ENCODE data around the gene SNTG2.

Gene SNTG2

DNA sequence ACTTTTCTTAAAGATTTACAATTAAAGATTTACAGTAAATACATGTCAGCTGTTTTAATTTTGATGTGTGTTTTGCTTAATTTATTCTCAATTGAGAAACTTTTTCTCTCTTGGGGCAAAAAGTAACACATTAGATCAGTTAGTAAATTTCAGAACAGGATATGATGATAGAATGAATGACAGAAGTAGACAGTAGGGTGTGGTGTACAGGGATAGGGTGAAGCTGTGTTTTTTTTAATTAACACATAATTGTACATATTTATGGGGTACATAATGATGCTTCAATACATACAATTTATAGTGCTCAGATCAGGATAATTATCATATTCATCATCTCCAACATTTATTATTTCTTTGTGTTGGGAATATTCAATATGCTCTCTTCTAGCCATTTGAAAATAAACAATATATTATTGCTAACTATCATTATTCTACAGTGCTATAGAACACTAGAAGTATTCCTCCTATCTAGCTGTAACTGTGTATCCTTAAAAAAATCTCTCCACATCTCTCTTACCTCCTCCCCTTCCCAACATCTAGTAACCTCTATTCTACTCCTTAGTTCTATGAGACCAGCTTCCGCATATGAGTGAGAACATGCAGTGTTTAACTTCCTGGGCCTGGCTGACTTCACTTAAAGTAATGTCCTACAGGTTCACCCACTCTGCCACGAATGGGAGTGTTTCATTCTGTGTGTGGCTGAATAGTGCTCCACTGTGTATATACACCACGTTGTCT lies 175.2 kb downstream of the SNTG2 start:
- Histone ChIP-seq H3K9ac (ENCODE audit: low read depth, low read length, poor library complexity, severe bottlenecking) (no peak overlapping the region), H3K9me3 (ENCODE audit: insufficient read depth, low read depth, low read length) (no peaks in the 10 kb centered on the region), H3K79me2 (ENCODE audit: insufficient read depth, low read length) (no peaks in the 10 kb centered on the region), H3K9me2 (replicated peaks; ENCODE audit: low read depth, low read length) (no peaks in the 10 kb centered on the region), H3K4me3 (ENCODE audit: low read length, poor library complexity, severe bottlenecking) (no peak overlapping the region), H4K20me1 (ENCODE audit: insufficient read depth, low read length, poor library complexity, severe bottlenecking) (no peaks in the 10 kb centered on the region), H3K4me2 (ENCODE audit: low read depth, low read length, poor library complexity, severe bottlenecking) (no peak overlapping the region), H3F3A (ENCODE audit: low read depth) (peaks cover 2% of the 10 kb centered on the region; the same call in 1 of the 2 replicates), H2AFZ (ENCODE audit: low read length) (no peak overlapping the region), H3K27me3 (ENCODE audit: insufficient read depth, low read length, poor library complexity, severe bottlenecking) (no peaks in the 10 kb centered on the region), H3K4me1 (ENCODE audit: insufficient read depth, low read length, poor library complexity, severe bottlenecking) (no peaks in the 10 kb centered on the region), H3K36me3 (ENCODE audit: insufficient read depth, low read length) (no peaks in the 10 kb centered on the region)
- no peak for TF ChIP-seq EZH2phosphoT487 (IDR thresholded peaks at IDR 0.05; ENCODE audit: borderline replicate concordance)
- TF ChIP-seq CTCF (conservative IDR thresholded peaks at IDR 0.05; ENCODE audit: low read length) = no peak

GRCh38 chr2:1129982-1130381 lies 179.3 kb downstream of the SNTG2 start:
- H3K4me3 ChIP-seq (ENCODE audit: low read length, poor library complexity, severe bottlenecking) = no peak overlapping the region
- peaks cover 2% of the 10 kb centered on the region; the same call in 1 of the 2 replicates for H3F3A ChIP-seq (ENCODE audit: low read depth)
- H3K9ac ChIP-seq (ENCODE audit: low read depth, low read length, poor library complexity, severe bottlenecking) = no peak overlapping the region
- H3K36me3 ChIP-seq (ENCODE audit: insufficient read depth, low read length) = no peaks in the 10 kb centered on the region
- H3K27me3 ChIP-seq (ENCODE audit: insufficient read depth, low read length, poor library complexity, severe bottlenecking) = no peaks in the 10 kb centered on the region
- H3K9me2 ChIP-seq (replicated peaks; ENCODE audit: low read depth, low read length) = no peaks in the 10 kb centered on the region
- no peak overlapping the region for H2AFZ ChIP-seq (ENCODE audit: low read length)
- H3K9me3 ChIP-seq (ENCODE audit: insufficient read depth, low read depth, low read length) = no peaks in the 10 kb centered on the region
- no peaks in the 10 kb centered on the region for H3K79me2 ChIP-seq (ENCODE audit: insufficient read depth, low read length)
- no peak for TF ChIP-seq CTCF (conservative IDR thresholded peaks at IDR 0.05; ENCODE audit: low read length)
- no peak for TF ChIP-seq EZH2phosphoT487 (IDR thresholded peaks at IDR 0.05; ENCODE audit: borderline replicate concordance)
- H3K4me2 ChIP-seq (ENCODE audit: low read depth, low read length, poor library complexity, severe bottlenecking) = no peak overlapping the region
- H3K4me1 ChIP-seq (ENCODE audit: insufficient read depth, low read length, poor library complexity, severe bottlenecking) = peaks cover 11% of the 10 kb centered on the region
- no peaks in the 10 kb centered on the region for H4K20me1 ChIP-seq (ENCODE audit: insufficient read depth, low read length, poor library complexity, severe bottlenecking)

- peaks cover 11% of the 10 kb centered on the region for H3K4me1 ChIP-seq (ENCODE audit: insufficient read depth, low read length, poor library complexity, severe bottlenecking)
- TF ChIP-seq EZH2phosphoT487 (IDR thresholded peaks at IDR 0.05; ENCODE audit: borderline replicate concordance) = no peak
- TF ChIP-seq CTCF (conservative IDR thresholded peaks at IDR 0.05; ENCODE audit: low read length) = no peak
- no peak overlapping the region for H2AFZ ChIP-seq (ENCODE audit: low read length)
- peaks cover 2% of the 10 kb centered on the region; the same call in 1 of the 2 replicates for H3F3A ChIP-seq (ENCODE audit: low read depth)
- no peaks in the 10 kb centered on the region for H3K9me2 ChIP-seq (replicated peaks; ENCODE audit: low read depth, low read length)
- H3K36me3 ChIP-seq (ENCODE audit: insufficient read depth, low read length) = no peaks in the 10 kb centered on the region
- H3K4me2 ChIP-seq (ENCODE audit: low read depth, low read length, poor library complexity, severe bottlenecking) = no peak overlapping the region
- no peaks in the 10 kb centered on the region for H3K9me3 ChIP-seq (ENCODE audit: insufficient read depth, low read depth, low read length)
- H3K27me3 ChIP-seq (ENCODE audit: insufficient read depth, low read length, poor library complexity, severe bottlenecking) = no peaks in the 10 kb centered on the region
- no peak overlapping the region for H3K9ac ChIP-seq (ENCODE audit: low read depth, low read length, poor library complexity, severe bottlenecking)
- no peaks in the 10 kb centered on the region for H3K79me2 ChIP-seq (ENCODE audit: insufficient read depth, low read length)
- no peak overlapping the region for H3K4me3 ChIP-seq (ENCODE audit: low read length, poor library complexity, severe bottlenecking)
- no peaks in the 10 kb centered on the region for H4K20me1 ChIP-seq (ENCODE audit: insufficient read depth, low read length, poor library complexity, severe bottlenecking)
Observed at GRCh38 chr2:1130922-1131321, 180.3 kb downstream of the SNTG2 start.
